AG09309 (cell line): ENCODE measurements around the gene DDX42.

Source experiments
- DNase-seq: peaks from one replicate; pipeline ENCODE4 v3.0.0-alpha.2; 2010; ENCODE audit warnings: low read depth
- H3K4me3 ChIP-seq: 2 replicates; pipeline ENCODE4 v1.5.1; 2011; ENCODE audit warnings: mild to moderate bottlenecking, low read depth, low read length, moderate library complexity; ENCODE audit not compliant: control insufficient read depth
- CTCF ChIP-seq: IDR thresholded peaks from 2 replicates; pipeline ENCODE4 v1.5.1; 2011; ENCODE audit warnings: mild to moderate bottlenecking, low read depth, low read length, inconsistent platforms; ENCODE audit not compliant: insufficient read depth, control insufficient read depth; ENCODE audit errors: missing control alignments

The DDX42 gene

GRCh38 chr17:63809970-63810369 is 36.0 kb downstream of the DDX42 start:
- TF ChIP-seq CTCF = no peak
- H3K4me3 ChIP-seq = no peak overlapping the region
- DNase-seq = no peak

- DNase-seq = no peak
- no peak overlapping the region for H3K4me3 ChIP-seq
- TF ChIP-seq CTCF = no peak
These were observed 42.2 kb downstream of the DDX42 start for GRCh38 chr17:63816123-63816522.

- H3K4me3 ChIP-seq = no peak overlapping the region
- TF ChIP-seq CTCF = no peak
- no peak for DNase-seq
These were observed 42.7 kb downstream of the DDX42 start for GRCh38 chr17:63816669-63817068.

- DNase-seq = no peak
- no peak for TF ChIP-seq CTCF
These were observed 43.9 kb downstream of the DDX42 start for GRCh38 chr17:63817736-63818385.

GRCh38 chr17:63819131-63819530 is 45.2 kb downstream of the DDX42 start:
- no peak for DNase-seq
- no peak overlapping the region for H3K4me3 ChIP-seq

More at GRCh38 chr17:63817736-63818385, 43.9 kb downstream of the DDX42 start:
- H3K4me3 ChIP-seq = no peak overlapping the region

More at GRCh38 chr17:63819131-63819530, 45.2 kb downstream of the DDX42 start:
- no peak for TF ChIP-seq CTCF
